Cardiac muscle cell (in vitro differentiated cells and primary cell): Measurements from ENCODE around the gene IGLON5. TPM values are rescaled to one million over a fixed set of nuclear protein-coding genes. Genes with fewer than 3 reads are reported as not detected.

Experiments
- DNase-seq, 2 donors: peaks; one replicate each; pipeline versions ENCODE4 v3.0.0 to v3.0.0-alpha.2; 2010 to 2017; ENCODE audit warnings: low read depth in 1 of 2, low spot score in 1 of 2
- H3K27ac ChIP-seq: fragments of 200-600 bp; sonication (generic); 2 replicates; pipeline ENCODE4 v1.5.1; 2016
- H3K27me3 ChIP-seq: fragments of 200-600 bp; sonication (generic); 2 replicates; pipeline ENCODE4 v1.6.0; 2016; ENCODE audit warnings: control low read depth
- H3K36me3 ChIP-seq: fragments of 200-600 bp; sonication (generic); 2 replicates; pipeline ENCODE4 v1.5.1; 2016; ENCODE audit warnings: control low read depth
- H3K4me1 ChIP-seq: fragments of 200-600 bp; sonication (generic); 2 replicates; pipeline ENCODE4 v1.8.1; 2017; ENCODE audit warnings: low read depth, mild to moderate bottlenecking, mixed run types
- H3K4me3 ChIP-seq: fragments of 200-600 bp; sonication (generic); 2 replicates; pipeline ENCODE4 v1.5.1; 2016; ENCODE audit warnings: mild to moderate bottlenecking
- H3K9me3 ChIP-seq: fragments of 200-600 bp; sonication (generic); 2 replicates; pipeline ENCODE4 v1.5.1; 2017; ENCODE audit warnings: low read depth, mild to moderate bottlenecking, control low read depth
- polyA plus RNA-seq: library from polyadenylated mRNA; unstranded; fragments of >200 nt; fragmentation: Nextera tagmentation; extraction: Ambion mirVana; gene quantifications from 2 replicates; pipeline ENCODE4 v1.2.1, GENCODE V29; 2016
- total RNA-seq: library from RNA; depleted of rRNA; stranded (reverse); fragments of >200 nt; gene quantifications from 2 replicates; pipeline ENCODE4 v1.2.3, GENCODE V29; 2016
- TF ChIP-seq, protein P1 (sequence below): IDR thresholded peaks from 2 replicates; pipeline ENCODE4 v1.5.1; 2012; ENCODE audit warnings: low read depth, mild to moderate bottlenecking, low read length

Gene IGLON5
- total and polyA plus RNA-seq, 2 experiments from 2014 or later: 1.5 to 12.6 TPM

DNA sequence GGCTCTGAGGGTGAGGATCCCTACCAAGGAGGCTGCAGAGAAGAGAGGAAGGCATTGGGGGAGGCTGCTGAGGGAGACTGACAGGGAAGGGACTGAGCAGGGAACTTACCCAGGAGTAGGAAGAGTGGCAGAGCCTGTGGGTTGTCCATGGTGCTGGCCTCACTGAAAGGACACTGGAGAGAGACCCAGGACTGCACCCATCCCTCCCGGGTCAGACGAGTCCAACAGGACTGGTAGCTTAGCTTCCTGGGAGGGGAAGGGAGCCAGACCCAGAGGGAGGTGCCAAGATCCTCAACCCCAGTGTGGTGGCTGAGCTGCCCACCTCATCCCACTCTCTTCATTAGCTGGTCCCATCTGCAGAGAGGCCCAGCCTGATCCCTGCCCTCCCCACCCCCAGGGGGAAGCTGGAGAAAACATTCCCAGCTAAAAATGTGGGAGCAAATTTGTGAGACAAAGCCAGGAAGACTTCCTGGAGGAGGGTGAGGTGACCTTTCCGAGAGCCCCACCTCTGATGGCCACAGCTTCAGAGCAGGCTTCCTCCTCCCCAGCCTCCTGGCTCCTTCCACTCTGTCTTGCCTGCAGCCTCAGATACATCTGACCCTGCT lies 30.6 kb downstream of the IGLON5 start, which contains the start of gene VSIG10L:
TSS of gene VSIG10L (minus strand) at position 164 of the 605 bp plus-strand sequence. CDS start at position 149, 15 bp downstream.
- no peaks in the 10 kb centered on the region for H3K27me3 ChIP-seq
- TF ChIP-seq, protein P1, sequence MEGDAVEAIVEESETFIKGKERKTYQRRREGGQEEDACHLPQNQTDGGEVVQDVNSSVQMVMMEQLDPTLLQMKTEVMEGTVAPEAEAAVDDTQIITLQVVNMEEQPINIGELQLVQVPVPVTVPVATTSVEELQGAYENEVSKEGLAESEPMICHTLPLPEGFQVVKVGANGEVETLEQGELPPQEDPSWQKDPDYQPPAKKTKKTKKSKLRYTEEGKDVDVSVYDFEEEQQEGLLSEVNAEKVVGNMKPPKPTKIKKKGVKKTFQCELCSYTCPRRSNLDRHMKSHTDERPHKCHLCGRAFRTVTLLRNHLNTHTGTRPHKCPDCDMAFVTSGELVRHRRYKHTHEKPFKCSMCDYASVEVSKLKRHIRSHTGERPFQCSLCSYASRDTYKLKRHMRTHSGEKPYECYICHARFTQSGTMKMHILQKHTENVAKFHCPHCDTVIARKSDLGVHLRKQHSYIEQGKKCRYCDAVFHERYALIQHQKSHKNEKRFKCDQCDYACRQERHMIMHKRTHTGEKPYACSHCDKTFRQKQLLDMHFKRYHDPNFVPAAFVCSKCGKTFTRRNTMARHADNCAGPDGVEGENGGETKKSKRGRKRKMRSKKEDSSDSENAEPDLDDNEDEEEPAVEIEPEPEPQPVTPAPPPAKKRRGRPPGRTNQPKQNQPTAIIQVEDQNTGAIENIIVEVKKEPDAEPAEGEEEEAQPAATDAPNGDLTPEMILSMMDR: no peak
- no peak within 1 kb of the TSS for H3K4me3 ChIP-seq
- H3K27ac ChIP-seq: no peak within 1 kb of the TSS
- H3K4me1 ChIP-seq: peaks cover 3% of the 10 kb centered on the region
- DNase-seq: no peak
- peaks cover 3% of the 10 kb centered on the region for H3K36me3 ChIP-seq
- no peaks in the 10 kb centered on the region for H3K9me3 ChIP-seq

DNA sequence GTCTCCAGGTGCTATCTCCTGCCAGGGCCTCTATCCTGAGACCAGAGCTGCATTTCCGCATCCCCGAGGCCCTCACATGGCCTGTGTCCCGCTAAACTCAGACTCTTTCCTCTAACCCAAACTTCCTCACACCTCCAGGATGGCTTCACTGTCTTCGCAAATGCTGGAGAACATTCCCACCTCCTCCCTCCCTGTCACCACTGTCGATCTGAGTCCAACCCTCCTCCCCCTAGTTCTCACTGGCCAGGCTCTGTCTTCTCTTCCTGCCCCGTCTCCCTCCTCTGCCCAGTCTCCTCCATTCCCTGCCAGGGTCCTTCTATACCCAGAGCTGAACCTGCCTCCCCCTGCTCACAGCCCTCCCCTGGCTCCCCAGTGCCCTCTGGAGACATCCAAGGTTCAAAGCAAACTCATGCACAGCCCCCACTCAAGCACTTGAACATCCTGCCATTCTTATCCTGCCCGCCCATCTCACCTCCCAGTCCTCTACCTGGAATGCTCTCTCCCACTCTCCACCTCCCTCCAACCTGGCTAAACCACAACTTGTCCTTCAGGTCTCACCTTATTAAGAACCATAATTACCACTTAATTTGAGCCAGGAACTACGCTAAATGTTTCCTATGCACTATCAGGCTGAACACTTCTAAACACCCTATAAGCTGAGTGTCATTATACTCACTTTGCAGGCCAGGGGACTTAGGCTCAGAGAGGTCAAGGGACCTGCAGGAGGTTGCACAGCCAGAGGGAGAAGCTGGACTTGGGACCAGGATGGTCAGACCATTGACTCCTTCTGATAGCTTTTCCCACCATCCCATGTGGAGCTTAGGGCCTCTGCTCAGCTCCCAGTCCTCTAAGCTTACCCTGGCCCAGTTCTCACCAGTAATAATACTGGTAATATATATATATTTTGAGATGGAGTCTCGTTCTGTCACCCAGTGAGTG lies 31.5 kb downstream of the IGLON5 start:
- H3K9me3 ChIP-seq: no peaks in the 10 kb centered on the region
- H3K4me3 ChIP-seq: no peak overlapping the region
- H3K27me3 ChIP-seq: no peaks in the 10 kb centered on the region
- H3K27ac ChIP-seq: no peak overlapping the region
- no peak for DNase-seq
- peaks cover 3% of the 10 kb centered on the region for H3K36me3 ChIP-seq
- TF ChIP-seq, protein P1: no peak
- H3K4me1 ChIP-seq: peaks cover 3% of the 10 kb centered on the region

DNA sequence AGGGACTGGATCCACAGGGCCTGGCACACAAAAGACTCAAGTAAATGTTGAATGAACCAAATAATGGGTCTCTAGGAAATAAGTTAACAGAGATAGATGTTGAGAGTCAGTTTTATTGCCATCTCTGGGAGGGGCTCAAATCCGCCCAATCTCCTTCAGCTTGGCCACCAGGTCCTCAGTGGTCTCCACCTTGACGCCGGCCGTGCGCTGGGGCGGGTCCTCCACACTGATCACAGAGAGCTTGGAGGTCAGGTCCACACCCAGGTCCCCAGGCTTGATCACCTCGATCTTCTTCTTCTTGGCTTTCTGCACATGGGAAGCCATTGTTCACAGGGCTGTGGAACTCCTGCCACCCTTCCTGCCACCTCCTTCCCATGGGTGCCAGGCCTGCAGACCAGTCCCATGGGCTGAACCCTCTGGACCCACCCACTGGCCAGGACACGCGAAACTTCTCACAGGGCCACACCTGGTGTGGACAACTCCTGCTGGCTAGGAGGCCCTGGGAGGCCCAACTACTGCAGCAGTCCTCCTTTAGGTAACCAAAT lies 33.7 kb downstream of the IGLON5 start:
- Histone ChIP-seq H3K4me3 (no peak overlapping the region), H3K36me3 (peaks cover 4% of the 10 kb centered on the region), H3K9me3 (no peaks in the 10 kb centered on the region), H3K27me3 (no peaks in the 10 kb centered on the region), H3K27ac (no peak overlapping the region), H3K4me1 (peaks cover 3% of the 10 kb centered on the region)
- DNase-seq: no peak
- TF ChIP-seq, protein P1: no peak

DNA sequence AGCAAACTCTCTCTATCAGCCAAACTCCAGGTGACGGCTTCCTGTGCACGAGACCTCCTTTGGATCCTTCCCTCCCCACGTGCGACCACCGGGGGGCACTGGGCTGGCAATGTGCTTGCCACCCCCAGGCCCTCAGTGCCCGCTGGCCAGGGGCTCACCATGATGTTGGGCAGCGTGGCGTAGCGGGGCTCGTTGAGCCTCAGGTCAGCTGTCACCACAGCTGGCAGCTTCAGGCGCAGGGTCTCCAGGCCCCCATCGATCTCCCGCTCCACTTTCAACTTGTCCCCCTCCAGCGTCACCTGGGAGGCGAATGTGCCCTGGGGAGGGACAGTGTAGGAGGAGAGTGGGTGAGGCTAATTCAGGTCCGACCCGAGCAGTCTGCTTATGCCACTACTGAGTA lies 35.3 kb downstream of the IGLON5 start:
- TF ChIP-seq, protein P1: no peak
- Histone ChIP-seq H3K27ac (no peak overlapping the region), H3K9me3 (no peaks in the 10 kb centered on the region)

DNA sequence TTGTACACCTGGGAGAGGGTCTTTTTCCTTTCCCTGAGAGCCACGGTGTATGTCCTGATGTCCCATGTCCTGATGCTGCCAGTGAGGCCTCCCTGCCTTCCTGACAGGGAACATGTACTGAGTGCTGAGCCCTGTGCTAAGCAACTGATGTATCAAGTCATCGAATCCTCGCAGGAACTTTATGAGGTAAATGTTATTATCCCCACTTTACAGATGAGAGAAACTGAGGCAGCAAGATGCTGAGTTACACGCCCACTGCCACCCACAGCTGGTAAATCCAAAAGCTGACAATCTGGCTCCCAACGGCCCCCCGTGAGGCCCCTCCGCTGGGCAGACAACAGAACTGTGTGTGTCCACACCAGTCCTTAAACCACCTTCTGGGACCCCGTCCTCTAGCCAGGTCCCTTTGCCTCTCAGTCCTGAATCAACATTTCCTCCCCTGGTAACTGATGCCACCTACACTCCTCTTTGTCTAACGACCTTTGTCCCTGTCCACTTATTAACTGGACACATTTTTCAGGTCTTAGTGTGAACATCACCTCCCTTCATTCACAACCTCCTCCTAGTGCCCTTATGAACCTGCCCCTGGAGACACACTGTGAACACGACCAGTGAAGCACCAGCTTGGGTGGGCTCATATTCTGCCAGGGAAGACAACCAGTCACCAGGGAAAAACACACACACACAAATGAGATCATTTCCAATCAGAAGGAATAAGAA lies 35.9 kb downstream of the IGLON5 start:
- H3K4me3 ChIP-seq: no peak overlapping the region
- peaks cover 5% of the 10 kb centered on the region for H3K36me3 ChIP-seq
- H3K9me3 ChIP-seq: no peaks in the 10 kb centered on the region
- peaks cover 3% of the 10 kb centered on the region for H3K4me1 ChIP-seq
- H3K27me3 ChIP-seq: no peaks in the 10 kb centered on the region
- H3K27ac ChIP-seq: no peak overlapping the region
- no peak for DNase-seq
- TF ChIP-seq, protein P1: no peak

More for the DNA sequence above, 35.3 kb downstream of the IGLON5 start:
- H3K36me3 ChIP-seq: peaks cover 5% of the 10 kb centered on the region
- peaks cover 3% of the 10 kb centered on the region for H3K4me1 ChIP-seq
- no peak for DNase-seq
- no peaks in the 10 kb centered on the region for H3K27me3 ChIP-seq
- H3K4me3 ChIP-seq: no peak overlapping the region
